Activated effector memory CD4-positive, alpha-beta T cell treated with anti-CD3 and anti-CD28 coated beads, Interleukin-2, amount 50 U/mL, for 16 hours (primary cell): ENCODE data around the gene BAIAP2.

Experiments used
- DNase-seq: peaks from one replicate; pipeline ENCODE4 v3.0.0-alpha.2; 2020

BAIAP2 gene

GRCh38 chr17:81115219-81115618, 80.3 kb downstream of the BAIAP2 start:
- no peak for DNase-seq

- DNase-seq: no peak
These were observed 81.0 kb downstream of the BAIAP2 start for GRCh38 chr17:81115749-81116464.

GRCh38 chr17:81116704-81117103, 81.8 kb downstream of the BAIAP2 start:
- no peak for DNase-seq

- no peak for DNase-seq
These were observed 82.8 kb downstream of the BAIAP2 start for GRCh38 chr17:81117672-81118198.

- DNase-seq: no peak
These were observed 83.6 kb downstream of the BAIAP2 start for GRCh38 chr17:81118308-81119221.

GRCh38 chr17:81119223-81120148, 84.5 kb downstream of the BAIAP2 start:
- peak; percentile 93 for DNase-seq

GRCh38 chr17:81120149-81120484, 85.2 kb downstream of the BAIAP2 start:
- DNase-seq: no peak

GRCh38 chr17:81120695-81121621, 86.0 kb downstream of the BAIAP2 start:
- no peak for DNase-seq

GRCh38 chr17:81121841-81122733, 87.1 kb downstream of the BAIAP2 start:
- no peak for DNase-seq

GRCh38 chr17:81123052-81124048, 88.4 kb downstream of the BAIAP2 start:
- DNase-seq: no peak

- DNase-seq: no peak
These were observed 89.4 kb downstream of the BAIAP2 start for GRCh38 chr17:81124377-81124776.

- DNase-seq: no peak
These were observed 90.7 kb downstream of the BAIAP2 start for GRCh38 chr17:81125573-81126081.

GRCh38 chr17:81126281-81127132, 91.6 kb downstream of the BAIAP2 start:
- DNase-seq: no peak

GRCh38 chr17:81127133-81127455, 92.1 kb downstream of the BAIAP2 start:
- no peak for DNase-seq

- DNase-seq: no peak
These were observed 92.7 kb downstream of the BAIAP2 start for GRCh38 chr17:81127526-81128177.

GRCh38 chr17:81128338-81128737, 93.4 kb downstream of the BAIAP2 start:
- DNase-seq: no peak

- DNase-seq: no peak
These were observed 93.8 kb downstream of the BAIAP2 start for GRCh38 chr17:81128774-81129173.

- no peak for DNase-seq
These were observed 94.3 kb downstream of the BAIAP2 start for GRCh38 chr17:81129289-81129688.
